Iris pigment epithelial cell (primary cell): ENCODE results near the gene NHS.

Experiments used
- DNase-seq: peaks from one replicate; pipeline ENCODE4 v3.0.0-alpha.2; 2011; ENCODE audit warnings: low read depth

NHS gene

GRCh38 chrX:17374619-17375366 lies at the start of gene NHS:
NHS (plus strand) TSS chrX:17375200; CDS start chrX:17375758, 558 bp downstream.
- peak; percentile 42 for DNase-seq

- no peak for DNase-seq
Measured at GRCh38 chrX:17328837-17329236, 46.2 kb upstream of the NHS start.

- DNase-seq = no peak
Measured at GRCh38 chrX:17336377-17336776, 38.6 kb upstream of the NHS start.

- no peak for DNase-seq
Measured at GRCh38 chrX:17355976-17356375, 19.0 kb upstream of the NHS start.

GRCh38 chrX:17359500-17359899 lies 15.5 kb upstream of the NHS start:
- no peak for DNase-seq

GRCh38 chrX:17361620-17362019 lies 13.4 kb upstream of the NHS start:
- no peak for DNase-seq

GRCh38 chrX:17368002-17368401 lies 7.0 kb upstream of the NHS start:
- no peak for DNase-seq

GRCh38 chrX:17369309-17369708 lies 5.7 kb upstream of the NHS start:
- DNase-seq = no peak

GRCh38 chrX:17370191-17370590 lies 4.8 kb upstream of the NHS start:
- no peak for DNase-seq

GRCh38 chrX:17372052-17372451 lies 2.9 kb upstream of the NHS start:
- no peak for DNase-seq

- no peak for DNase-seq
Measured at GRCh38 chrX:17373337-17373736, 1.7 kb upstream of the NHS start.

GRCh38 chrX:17375367-17375636 lies 302 bp downstream of the NHS start:
- DNase-seq = no peak

- peak; percentile 33 for DNase-seq
Measured at GRCh38 chrX:17375637-17376430, 834 bp downstream of the NHS start.

GRCh38 chrX:17376431-17377077 lies 1.6 kb downstream of the NHS start:
- DNase-seq = no peak

GRCh38 chrX:17377091-17377717 lies 2.2 kb downstream of the NHS start:
- no peak for DNase-seq

GRCh38 chrX:17377795-17378194 lies 2.8 kb downstream of the NHS start:
- no peak for DNase-seq

- DNase-seq = no peak
Measured at GRCh38 chrX:17380221-17380620, 5.2 kb downstream of the NHS start.

- no peak for DNase-seq
Measured at GRCh38 chrX:17390419-17390850, 15.4 kb downstream of the NHS start.

- no peak for DNase-seq
Measured at GRCh38 chrX:17395154-17395553, 20.2 kb downstream of the NHS start.

GRCh38 chrX:17397074-17397473 lies 22.1 kb downstream of the NHS start:
- no peak for DNase-seq

GRCh38 chrX:17403189-17403691 lies 28.2 kb downstream of the NHS start:
- no peak for DNase-seq

- DNase-seq = no peak
Measured at GRCh38 chrX:17403972-17404371, 29.0 kb downstream of the NHS start.
